HG02763 (cell line): ENCODE data around the gene CYSRT1.
"Not testable (repeated sequence)": the region's sequence is repeated elsewhere in the genome, so short reads cannot be mapped to it uniquely, and the experiment has no call there.

Source experiments
- ATAC-seq: cut with Tn5 transposase; IDR thresholded peaks from one replicate; pipeline ENCODE4 v1.9.1; 2021; ENCODE audit warnings: mild to moderate bottlenecking, moderate library complexity; ENCODE audit not compliant: unreplicated experiment

CYSRT1 gene

GRCh38 chr9:137235424-137236237 lies 10.7 kb downstream of the CYSRT1 start:
- no peak for ATAC-seq

GRCh38 chr9:137236238-137236935 lies 11.4 kb downstream of the CYSRT1 start:
- ATAC-seq, result no peak

GRCh38 chr9:137236936-137237421 lies 12.0 kb downstream of the CYSRT1 start:
- ATAC-seq, result no peak

- no peak for ATAC-seq
These were observed 13.1 kb downstream of the CYSRT1 start for GRCh38 chr9:137237759-137238726.

- ATAC-seq, result not testable (repeated sequence)
These were observed 14.7 kb downstream of the CYSRT1 start for GRCh38 chr9:137239541-137240200.

GRCh38 chr9:137240318-137240840 lies 15.4 kb downstream of the CYSRT1 start:
- peak; percentile 21 for ATAC-seq

GRCh38 chr9:137240841-137241489 lies 16.0 kb downstream of the CYSRT1 start, which contains the start of gene TUBB4B:
Gene TUBB4B, plus strand, starts transcription at chr9:137241287. Its CDS starts 74 bp downstream, at chr9:137241361.
- peak; percentile 71 for ATAC-seq

- no peak for ATAC-seq
These were observed 16.7 kb downstream of the CYSRT1 start for GRCh38 chr9:137241490-137242268.

GRCh38 chr9:137242269-137243203 lies 17.6 kb downstream of the CYSRT1 start:
- ATAC-seq, result no peak

- not testable (repeated sequence) for ATAC-seq
These were observed 18.3 kb downstream of the CYSRT1 start for GRCh38 chr9:137243266-137243625.

- no peak for ATAC-seq
These were observed 18.9 kb downstream of the CYSRT1 start for GRCh38 chr9:137243626-137244485.

- ATAC-seq, result no peak
These were observed 19.8 kb downstream of the CYSRT1 start for GRCh38 chr9:137244486-137245449.

GRCh38 chr9:137245450-137246421 lies 20.8 kb downstream of the CYSRT1 start:
- no peak for ATAC-seq

- ATAC-seq, result no peak
These were observed 22.4 kb downstream of the CYSRT1 start for GRCh38 chr9:137247135-137247915.
